Activated CD8-positive, alpha-beta memory T cell treated with anti-CD3 and anti-CD28 coated beads, Interleukin-2, amount 50 U/mL, for 4 hours (primary cell): ENCODE data around the gene LPP.
A peak's percentile ranks its signal among the peaks of the same experiment; 100 is the strongest.
"Not testable (repeated sequence)": the region's sequence is repeated elsewhere in the genome, so short reads cannot be mapped to it uniquely, and the experiment has no call there.

Experiments
- DNase-seq: peaks from one replicate; pipeline ENCODE4 v3.0.0-alpha.2; 2020

Gene LPP

GRCh38 chr3:188415196-188415595 is 261.2 kb downstream of the LPP start:
- no peak for DNase-seq

GRCh38 chr3:188416041-188416440 is 262.1 kb downstream of the LPP start:
- DNase-seq, result no peak

DNA sequence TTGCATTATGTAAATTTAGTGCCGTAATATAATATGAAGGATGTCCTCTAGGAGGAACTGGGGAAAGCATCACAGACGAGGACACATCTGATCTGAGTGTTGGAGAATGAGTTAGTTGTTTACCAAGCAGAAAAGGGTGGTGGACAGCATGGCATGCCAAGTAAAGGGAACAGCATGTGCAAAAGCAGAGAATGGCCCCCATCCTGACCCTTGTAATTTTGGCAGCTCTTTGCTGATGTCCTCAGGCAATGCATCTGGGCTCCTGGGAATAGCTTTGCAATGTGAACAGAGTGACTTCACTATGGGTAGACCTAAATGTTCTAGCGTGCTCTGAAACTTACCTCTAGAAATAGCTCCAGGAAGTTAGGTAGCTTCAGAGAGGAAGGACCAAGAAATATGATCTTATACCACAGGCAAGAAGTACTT is 263.3 kb downstream of the LPP start:
- no peak for DNase-seq

DNA sequence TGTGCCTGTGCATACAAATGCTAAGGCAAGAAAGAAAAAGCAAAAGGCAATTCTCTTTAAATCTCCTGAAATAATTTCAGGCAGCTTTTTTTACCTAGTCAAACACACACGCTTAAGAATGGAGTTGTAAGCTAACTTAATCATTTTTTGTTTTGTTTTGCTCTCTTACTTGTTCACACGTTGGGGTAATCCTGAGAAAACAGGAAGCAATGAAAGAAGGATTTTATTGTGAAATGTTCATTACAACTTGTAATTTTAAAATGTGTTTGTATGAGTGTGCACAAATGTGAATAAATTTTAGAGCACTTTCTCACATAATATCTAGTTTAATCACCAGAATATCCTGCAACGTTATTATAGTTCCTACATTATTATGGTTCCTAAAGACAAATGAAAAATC is 263.8 kb downstream of the LPP start:
- no peak for DNase-seq

DNA sequence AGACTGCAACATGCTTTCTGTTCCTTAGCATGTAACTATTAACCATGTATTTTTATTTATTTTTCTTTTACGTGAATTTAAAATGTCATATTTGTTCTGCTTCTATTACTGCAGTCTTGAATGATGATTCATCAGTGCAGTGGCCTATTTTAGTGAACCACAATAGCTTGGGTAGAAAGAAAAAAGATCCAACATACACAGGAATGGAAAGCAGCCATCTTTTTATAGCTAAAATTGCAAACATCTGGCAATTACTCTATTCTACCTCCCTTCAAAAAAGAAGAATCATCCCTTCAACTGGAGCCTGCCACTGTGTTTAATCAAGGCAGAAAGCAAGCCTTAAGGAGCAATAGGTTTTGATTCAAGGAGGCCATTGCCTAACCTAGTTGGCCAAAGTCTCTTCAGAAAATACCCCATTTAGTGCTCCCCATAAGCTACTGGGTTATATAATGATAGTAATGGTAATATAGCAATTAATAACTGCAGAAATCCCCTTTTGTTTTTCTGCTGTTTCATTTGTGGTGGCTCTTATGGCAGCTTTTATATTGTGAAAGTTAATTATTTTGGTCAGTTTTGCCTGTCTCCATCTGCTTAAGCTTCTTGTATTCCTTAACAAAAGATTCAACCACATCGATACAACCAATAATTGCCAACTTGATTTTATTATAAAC is 267.3 kb downstream of the LPP start:
- DNase-seq, result no peak

GRCh38 chr3:188421836-188422540 is 268.0 kb downstream of the LPP start:
- no peak for DNase-seq

- not testable (repeated sequence) for DNase-seq
Observed at GRCh38 chr3:188427981-188428380, 274.0 kb downstream of the LPP start.

DNA sequence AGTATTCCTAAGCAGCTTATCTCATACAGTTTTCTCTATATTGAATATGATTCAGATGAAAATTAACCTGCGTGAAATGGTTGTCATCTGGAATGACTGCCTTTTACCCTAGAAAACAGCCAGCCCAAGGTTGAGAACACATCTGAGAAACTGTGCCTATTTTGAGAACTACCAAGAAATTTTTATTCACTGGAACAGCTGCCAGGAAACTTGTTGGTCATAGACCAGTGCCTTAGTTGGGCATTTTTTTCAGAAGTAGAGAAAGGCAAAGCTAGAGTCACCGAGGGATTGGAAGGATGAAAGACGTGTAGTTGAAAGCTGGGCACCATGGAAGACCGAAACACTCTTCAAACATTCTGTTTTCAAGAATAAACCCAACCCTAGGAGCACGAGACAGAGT is 277.1 kb downstream of the LPP start:
- no peak for DNase-seq

DNA sequence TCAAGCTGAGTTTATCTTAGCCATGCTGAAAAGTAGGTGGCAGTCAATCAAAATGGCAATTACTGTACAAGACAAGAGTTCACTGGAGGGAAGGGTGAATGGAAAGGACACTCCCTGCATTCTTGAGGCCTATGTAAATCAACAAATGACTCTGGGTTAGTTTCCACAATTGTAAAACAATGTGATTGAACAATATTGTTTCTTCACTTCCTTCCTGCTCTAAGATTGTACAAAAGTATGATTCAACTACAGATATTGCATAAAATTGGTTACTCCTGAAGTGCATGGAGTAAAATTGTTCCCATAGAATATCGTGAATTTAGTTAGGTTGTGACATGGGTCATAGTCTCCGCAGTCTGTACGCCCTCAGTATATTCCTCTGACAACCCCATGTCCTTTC is 277.6 kb downstream of the LPP start:
- no peak for DNase-seq

GRCh38 chr3:188432802-188433520 is 279.0 kb downstream of the LPP start:
- DNase-seq, result no peak

DNA sequence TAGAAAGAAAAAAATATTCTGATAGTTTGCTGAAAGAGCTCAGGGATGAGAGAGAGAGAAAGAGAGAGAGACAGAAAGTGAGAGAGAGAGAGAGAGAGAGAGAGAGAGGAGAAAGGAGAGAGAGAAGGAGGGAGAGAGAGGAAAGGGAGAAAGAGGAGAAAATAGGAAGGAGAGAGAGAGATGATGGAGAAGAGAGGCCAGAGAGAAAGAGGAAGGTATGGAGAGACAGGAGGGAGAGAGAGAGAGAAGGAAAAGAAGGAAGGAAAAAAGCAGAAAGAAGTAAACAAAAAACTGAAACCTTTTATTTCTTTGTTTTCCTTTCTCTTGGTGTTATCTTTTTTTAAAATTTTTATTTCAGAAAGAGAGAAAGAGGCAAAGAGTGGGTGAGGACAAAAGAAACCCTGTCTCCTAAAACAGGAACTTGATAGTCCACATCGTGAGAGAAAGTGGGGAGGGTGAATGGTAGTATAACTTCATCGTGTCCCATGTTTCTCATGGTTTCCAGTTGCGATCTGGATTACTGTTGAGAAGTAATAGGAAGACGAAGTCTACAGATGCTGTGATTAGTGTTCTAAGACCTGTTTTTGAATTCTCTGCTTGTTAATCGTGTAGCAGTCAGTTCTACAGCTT is 279.7 kb downstream of the LPP start:
- DNase-seq, result no peak

DNA sequence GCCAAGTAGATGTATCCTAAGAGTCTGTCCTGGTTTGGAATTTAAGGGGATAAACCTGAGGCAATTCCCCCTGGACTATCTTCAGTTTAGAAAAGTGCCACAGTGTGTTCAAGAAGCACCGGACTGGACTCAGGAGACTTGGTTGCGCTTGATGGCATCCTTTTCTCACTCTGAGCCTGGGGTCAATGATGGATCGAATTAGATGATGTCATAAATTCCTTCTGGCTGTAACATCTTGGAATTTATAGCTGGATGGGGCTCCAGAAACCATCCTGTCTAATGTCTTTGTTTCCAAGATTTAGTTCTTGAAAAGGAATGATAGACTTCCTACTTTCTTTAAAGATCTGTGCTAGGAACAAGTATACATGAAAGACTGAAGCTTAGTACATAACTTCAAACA is 280.6 kb downstream of the LPP start:
- DNase-seq, result no peak

DNA sequence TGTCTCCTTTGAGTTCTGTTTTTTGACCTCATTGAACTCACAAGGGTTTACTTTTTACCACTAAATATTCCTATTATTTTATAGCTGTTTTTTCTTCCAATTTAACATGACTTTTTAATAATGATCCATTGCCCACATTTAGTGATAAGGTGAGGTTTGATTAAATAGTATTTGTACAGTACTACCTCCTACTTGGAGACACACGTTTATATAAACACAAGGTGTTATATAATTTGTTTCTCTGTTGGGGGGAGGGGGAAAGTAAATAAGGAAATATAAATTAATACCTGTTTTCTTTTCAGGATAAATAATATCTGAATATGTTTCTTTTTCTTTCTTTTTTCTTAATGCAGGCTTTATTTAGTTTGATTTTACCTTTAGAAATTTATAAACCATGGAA is 281.3 kb downstream of the LPP start:
- no peak for DNase-seq

GRCh38 chr3:188437926-188438325 is 284.0 kb downstream of the LPP start:
- DNase-seq, result no peak

GRCh38 chr3:188439080-188439479 is 285.1 kb downstream of the LPP start:
- peak; percentile 36 for DNase-seq

- no peak for DNase-seq
Observed at GRCh38 chr3:188440340-188440972, 286.5 kb downstream of the LPP start.

- DNase-seq, result no peak
Observed at GRCh38 chr3:188442430-188442829, 288.5 kb downstream of the LPP start.

- not testable (repeated sequence) for DNase-seq
Observed at GRCh38 chr3:188445175-188445574, 291.2 kb downstream of the LPP start.

DNA sequence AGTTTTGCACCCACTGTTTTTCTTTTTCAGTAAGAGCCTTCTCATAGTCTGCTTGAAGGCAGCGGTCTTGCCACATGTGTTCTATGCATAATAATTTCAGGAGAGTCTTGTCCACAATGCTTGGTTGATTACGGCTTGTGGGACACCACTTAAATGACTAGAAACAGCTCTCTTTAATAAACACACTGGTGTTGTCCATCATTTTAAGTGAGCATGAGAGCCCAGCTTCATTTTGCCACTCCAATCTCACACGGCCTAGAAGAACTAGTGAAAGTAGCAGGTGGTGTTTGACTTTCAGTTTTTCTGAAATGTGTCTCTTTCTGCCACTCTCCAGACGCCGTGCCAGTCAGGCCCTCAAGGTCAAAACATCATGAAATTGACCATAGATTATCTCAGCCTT is 292.1 kb downstream of the LPP start:
- DNase-seq, result no peak

GRCh38 chr3:188446766-188447165 is 292.8 kb downstream of the LPP start:
- no peak for DNase-seq

DNA sequence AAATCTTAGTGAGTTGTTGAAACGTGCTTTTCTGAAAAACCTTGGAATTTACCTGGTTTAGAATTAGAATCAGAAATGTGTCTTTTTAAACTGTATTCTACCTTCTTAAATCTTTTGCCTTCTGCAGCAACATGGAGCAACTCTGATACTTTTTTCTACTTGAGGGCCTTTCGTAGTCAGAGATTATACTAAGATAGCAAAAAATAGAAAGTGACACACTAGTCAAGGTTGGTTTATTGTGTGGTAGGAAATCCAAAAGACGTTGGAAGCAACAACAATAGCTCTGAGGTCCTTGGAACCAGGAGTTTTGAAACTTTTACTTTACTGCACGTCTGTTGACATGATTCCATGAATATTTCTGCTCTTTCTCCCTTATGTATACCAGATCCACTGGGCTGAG is 294.9 kb downstream of the LPP start:
- DNase-seq, result no peak

DNA sequence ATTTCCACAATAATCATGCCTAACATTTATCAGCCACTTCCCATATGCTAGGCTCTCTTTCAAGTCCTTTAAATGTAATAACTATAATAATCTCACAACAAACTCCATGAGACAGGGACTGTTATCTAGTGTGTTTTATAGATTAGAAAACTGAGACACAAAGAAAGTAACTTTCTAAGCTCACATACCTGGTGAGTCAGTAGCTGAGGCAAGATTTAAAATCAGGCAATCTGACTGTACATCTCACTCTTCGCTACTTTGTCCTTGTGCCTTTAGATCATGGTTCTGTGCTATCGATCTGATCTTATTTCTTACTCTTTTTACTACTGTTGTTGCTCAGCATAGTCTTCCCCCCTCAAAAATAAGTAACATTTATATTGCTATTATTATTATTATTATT is 295.5 kb downstream of the LPP start:
- DNase-seq, result no peak

DNA sequence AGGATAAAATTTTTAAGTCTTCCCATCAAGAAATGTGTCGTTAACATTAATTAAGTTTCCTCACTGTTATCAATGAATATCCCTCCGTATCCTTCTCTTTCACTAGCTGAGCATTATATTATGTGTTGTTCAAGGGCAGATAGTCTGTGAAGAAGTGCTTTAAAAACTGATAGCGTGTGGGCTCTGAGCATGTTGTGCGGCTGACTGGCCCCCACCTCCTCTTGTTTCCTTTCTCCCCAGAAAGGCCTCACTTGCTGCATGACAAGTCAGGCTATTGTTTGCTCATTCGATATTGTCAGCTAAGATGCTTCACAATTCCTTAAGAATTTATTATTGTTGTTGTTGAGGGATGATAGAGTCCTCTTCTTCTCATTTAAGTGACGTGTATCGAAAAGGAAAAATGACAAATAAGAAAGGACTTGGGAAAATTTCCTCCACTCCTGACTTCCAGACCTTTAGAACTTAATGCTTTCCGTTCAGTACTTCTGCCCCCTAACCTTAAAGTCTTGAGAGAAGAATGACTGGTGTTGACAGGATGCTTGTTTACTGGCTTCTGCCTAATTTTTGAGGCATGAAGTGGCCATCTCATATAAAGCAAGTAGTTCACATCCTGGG is 298.3 kb downstream of the LPP start:
- DNase-seq, result no peak
